Thoracic aorta (tissue), 2 donors: Measurements from ENCODE around the gene NDUFAF5. TPM values are rescaled to one million over a fixed set of nuclear protein-coding genes. Genes with fewer than 3 reads are reported as not detected.

Source experiments
- ATAC-seq: fragments of 150-250 bp; one replicate; pipeline ENCODE4 v1.8.0; 2017; ENCODE audit warnings: low read depth; ENCODE audit not compliant: insufficient number of reproducible peaks, low FRiP score
- DNase-seq: peaks from one replicate; pipeline ENCODE4 v3.0.0-alpha.2; 2020; ENCODE audit warnings: low spot score
- H3K27ac ChIP-seq, 2 donors: fragments of 200-600 bp; sonication (generic); 1 replicate in 1 of 2; 2 replicates in 1 of 2; pipeline ENCODE4 v1.5.1; 2016; ENCODE audit warnings: mild to moderate bottlenecking in 2 of 2, moderate library complexity in 2 of 2
- H3K27me3 ChIP-seq: fragments of 200-600 bp; sonication (generic); replicated peaks from 2 replicates; pipeline ENCODE4 v1.6.0; 2016; ENCODE audit warnings: mild to moderate bottlenecking; ENCODE audit not compliant: insufficient read depth
- H3K36me3 ChIP-seq: fragments of 200-600 bp; sonication (generic); one replicate; pipeline ENCODE4 v1.5.1; 2016
- H3K4me1 ChIP-seq, 2 donors: fragments of 200-600 bp; sonication (generic); 1 replicate in 1 of 2; 2 replicates in 1 of 2; pipeline versions ENCODE4 v1.5.1 to v1.6.0; 2016; ENCODE audit warnings: low read depth in 2 of 2, mild to moderate bottlenecking in 1 of 2; ENCODE audit not compliant: control insufficient read depth in 1 of 2
- H3K4me3 ChIP-seq: fragments of 200-600 bp; sonication (generic); 2 replicates; pipeline ENCODE4 v1.5.1; 2016; ENCODE audit warnings: mild to moderate bottlenecking
- H3K9me3 ChIP-seq: fragments of 200-600 bp; sonication (generic); 2 replicates; pipeline ENCODE4 v1.5.1; 2016
- CTCF ChIP-seq: fragments of 200-600 bp; sonication (generic); IDR thresholded peaks from one replicate; pipeline ENCODE4 v1.5.1; 2019; ENCODE audit warnings: antibody characterized with exemption
- total RNA-seq, 2 donors: library from RNA; depleted of rRNA; stranded (reverse); fragments of >200 nt; gene quantifications; one replicate each; pipeline versions ENCODE4 v1.1.0 to v1.2.3, GENCODE V29; 2016

NDUFAF5 gene
- total RNA-seq, 2 donors from 2014 or later = 5.3 to 8.1 TPM

- Histone ChIP-seq H3K4me1 (no peaks in the 10 kb centered on the region), H3K27me3 (no peaks in the 10 kb centered on the region), H3K9me3 (no peaks in the 10 kb centered on the region), H3K27ac (no peak overlapping the region), H3K4me3 (no peak overlapping the region), H3K36me3 (no peaks in the 10 kb centered on the region)
- ATAC-seq (no peak), DNase-seq (no peak)
- no peak for TF ChIP-seq CTCF
Measured at GRCh38 chr20:13841206-13841605, 56.4 kb downstream of the NDUFAF5 start.

- TF ChIP-seq CTCF = no peak
- no peak overlapping the region for H3K4me3 ChIP-seq
- H3K27ac ChIP-seq = no peak overlapping the region
- DNase-seq (no peak), ATAC-seq (no peak)
- H3K27me3 ChIP-seq = no peaks in the 10 kb centered on the region
- H3K4me1 ChIP-seq = no peaks in the 10 kb centered on the region
- no peaks in the 10 kb centered on the region for H3K36me3 ChIP-seq
- H3K9me3 ChIP-seq = no peaks in the 10 kb centered on the region
Measured at GRCh38 chr20:13844296-13844695, 59.5 kb downstream of the NDUFAF5 start.

- ATAC-seq (peak; percentile 66), DNase-seq (no peak)
- no peak for TF ChIP-seq CTCF
- H3K27ac ChIP-seq = no peak overlapping the region
- H3K36me3 ChIP-seq = no peaks in the 10 kb centered on the region
- H3K4me3 ChIP-seq = no peak overlapping the region
- no peaks in the 10 kb centered on the region for H3K27me3 ChIP-seq
- no peaks in the 10 kb centered on the region for H3K9me3 ChIP-seq
- H3K4me1 ChIP-seq = peaks cover 11 to 16% of the 10 kb centered on the region in 2 donors
Measured at GRCh38 chr20:13851279-13851678, 66.5 kb downstream of the NDUFAF5 start.

GRCh38 chr20:13852306-13852705 lies 67.5 kb downstream of the NDUFAF5 start:
- Histone ChIP-seq H3K4me3 (no peak overlapping the region), H3K4me1 (peaks cover 11 to 16% of the 10 kb centered on the region in 2 donors), H3K36me3 (no peaks in the 10 kb centered on the region), H3K27me3 (no peaks in the 10 kb centered on the region), H3K27ac (peak overlapping the region in 1 of 2 donors; percentile 30), H3K9me3 (no peaks in the 10 kb centered on the region)
- ATAC-seq (no peak), DNase-seq (no peak)
- TF ChIP-seq CTCF = no peak

- TF ChIP-seq CTCF = no peak
- Histone ChIP-seq H3K36me3 (no peaks in the 10 kb centered on the region), H3K9me3 (no peaks in the 10 kb centered on the region), H3K4me3 (no peak overlapping the region), H3K4me1 (peaks cover 16% of the 10 kb centered on the region in 2 donors), H3K27me3 (no peaks in the 10 kb centered on the region), H3K27ac (no peak overlapping the region)
- ATAC-seq = no peak
- DNase-seq = no peak
Measured at GRCh38 chr20:13855613-13856012, 70.8 kb downstream of the NDUFAF5 start.
